ENCODE data around the gene ZNF445.

DNA sequence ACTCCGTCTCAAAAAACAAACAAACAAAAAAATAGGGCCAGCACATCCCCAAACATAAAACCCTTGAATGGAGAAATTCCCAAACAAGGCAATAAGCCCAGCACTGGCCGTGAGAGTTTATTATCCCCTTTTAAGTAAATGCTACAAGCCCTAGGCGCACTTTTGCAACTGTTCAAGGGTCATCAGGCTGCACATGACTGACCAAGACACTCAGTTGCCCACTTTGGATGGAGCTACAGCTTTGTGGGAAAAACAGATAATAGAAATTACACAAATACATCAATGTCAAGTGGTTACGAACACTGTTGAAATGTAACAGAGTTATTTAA lies 33.7 kb upstream of the ZNF445 start:
- TF ChIP-seq MYC (IDR thresholded peaks at IDR 0.05; ENCODE audit: low read depth, low read length): no peak
- no peak for TF ChIP-seq POLR2AphosphoS5 (IDR thresholded peaks at IDR 0.05; ENCODE audit: insufficient read depth, low read depth, low read length)
- TF ChIP-seq, protein P1, sequence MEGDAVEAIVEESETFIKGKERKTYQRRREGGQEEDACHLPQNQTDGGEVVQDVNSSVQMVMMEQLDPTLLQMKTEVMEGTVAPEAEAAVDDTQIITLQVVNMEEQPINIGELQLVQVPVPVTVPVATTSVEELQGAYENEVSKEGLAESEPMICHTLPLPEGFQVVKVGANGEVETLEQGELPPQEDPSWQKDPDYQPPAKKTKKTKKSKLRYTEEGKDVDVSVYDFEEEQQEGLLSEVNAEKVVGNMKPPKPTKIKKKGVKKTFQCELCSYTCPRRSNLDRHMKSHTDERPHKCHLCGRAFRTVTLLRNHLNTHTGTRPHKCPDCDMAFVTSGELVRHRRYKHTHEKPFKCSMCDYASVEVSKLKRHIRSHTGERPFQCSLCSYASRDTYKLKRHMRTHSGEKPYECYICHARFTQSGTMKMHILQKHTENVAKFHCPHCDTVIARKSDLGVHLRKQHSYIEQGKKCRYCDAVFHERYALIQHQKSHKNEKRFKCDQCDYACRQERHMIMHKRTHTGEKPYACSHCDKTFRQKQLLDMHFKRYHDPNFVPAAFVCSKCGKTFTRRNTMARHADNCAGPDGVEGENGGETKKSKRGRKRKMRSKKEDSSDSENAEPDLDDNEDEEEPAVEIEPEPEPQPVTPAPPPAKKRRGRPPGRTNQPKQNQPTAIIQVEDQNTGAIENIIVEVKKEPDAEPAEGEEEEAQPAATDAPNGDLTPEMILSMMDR (IDR thresholded peaks at IDR 0.05; ENCODE audit: extremely low read depth in 1 of 2, insufficient read depth in 1 of 2, low read depth in 1 of 2, low read length in 2 of 2): no peak

All from endothelial cell of umbilical vein (primary cell).